Activated CD4-positive, alpha-beta T cell treated with anti-CD3 and anti-CD28 coated beads, Interleukin-2, amount 50 U/mL, for 16 hours (primary cell): ENCODE results near the gene POLR1E.
"Not testable (repeated sequence)": the region's sequence is repeated elsewhere in the genome, so short reads cannot be mapped to it uniquely, and the experiment has no call there.

Experiments used
- DNase-seq: peaks from one replicate; pipeline ENCODE4 v3.0.0-alpha.2; 2020

The POLR1E gene

GRCh38 chr9:37507566-37508134 lies 21.9 kb downstream of the POLR1E start:
- DNase-seq, result no peak

- DNase-seq, result no peak
These were observed 22.5 kb downstream of the POLR1E start for GRCh38 chr9:37508135-37508833.

- no peak for DNase-seq
These were observed 23.1 kb downstream of the POLR1E start for GRCh38 chr9:37508834-37509206.

GRCh38 chr9:37509536-37509935 lies 23.8 kb downstream of the POLR1E start:
- DNase-seq, result no peak

- DNase-seq, result not testable (repeated sequence)
These were observed 24.3 kb downstream of the POLR1E start for GRCh38 chr9:37510053-37510452.

- no peak for DNase-seq
These were observed 25.6 kb downstream of the POLR1E start for GRCh38 chr9:37511016-37512010.

GRCh38 chr9:37512437-37512836 lies 26.7 kb downstream of the POLR1E start:
- DNase-seq, result no peak

GRCh38 chr9:37514415-37514814 lies 28.7 kb downstream of the POLR1E start:
- not testable (repeated sequence) for DNase-seq

- DNase-seq, result no peak
These were observed 29.3 kb downstream of the POLR1E start for GRCh38 chr9:37514999-37515398.

GRCh38 chr9:37515620-37516258 lies 30.0 kb downstream of the POLR1E start:
- DNase-seq, result no peak

- DNase-seq, result no peak
These were observed 32.2 kb downstream of the POLR1E start for GRCh38 chr9:37517923-37518322.

- DNase-seq, result no peak
These were observed 34.9 kb downstream of the POLR1E start for GRCh38 chr9:37520641-37521040.

- no peak for DNase-seq
These were observed 35.4 kb downstream of the POLR1E start for GRCh38 chr9:37521111-37521510.

- no peak for DNase-seq
These were observed 37.2 kb downstream of the POLR1E start for GRCh38 chr9:37522971-37523370.

GRCh38 chr9:37523916-37524315 lies 38.2 kb downstream of the POLR1E start:
- DNase-seq, result no peak

- DNase-seq, result peak; percentile 80
These were observed 43.1 kb downstream of the POLR1E start for GRCh38 chr9:37528652-37529471.

- peak; percentile 56 for DNase-seq
These were observed 46.0 kb downstream of the POLR1E start for GRCh38 chr9:37531699-37532098.

GRCh38 chr9:37534412-37534811 lies 48.7 kb downstream of the POLR1E start:
- no peak for DNase-seq

- no peak for DNase-seq
These were observed 49.2 kb downstream of the POLR1E start for GRCh38 chr9:37534901-37535300.

GRCh38 chr9:37538099-37538498 lies 52.4 kb downstream of the POLR1E start:
- DNase-seq, result no peak

- no peak for DNase-seq
These were observed 53.9 kb downstream of the POLR1E start for GRCh38 chr9:37539634-37540033.

- DNase-seq, result no peak
These were observed 54.9 kb downstream of the POLR1E start for GRCh38 chr9:37540634-37541033.
